Activated T-helper 1 cell treated with anti-CD3 and anti-CD28 coated beads, Interleukin-2, amount 50 U/mL, for 16 hours (primary cell): ENCODE measurements around the gene CSNK2A1.
A peak's percentile ranks its signal among the peaks of the same experiment; 100 is the strongest.
"Not testable (repeated sequence)": the region's sequence is repeated elsewhere in the genome, so short reads cannot be mapped to it uniquely, and the experiment has no call there.

Source experiments
- DNase-seq, 2 donors: peaks; one replicate each; pipeline ENCODE4 v3.0.0-alpha.2; 2020; ENCODE audit warnings: low read depth in 1 of 2, low spot score in 1 of 2

CSNK2A1 gene

DNA sequence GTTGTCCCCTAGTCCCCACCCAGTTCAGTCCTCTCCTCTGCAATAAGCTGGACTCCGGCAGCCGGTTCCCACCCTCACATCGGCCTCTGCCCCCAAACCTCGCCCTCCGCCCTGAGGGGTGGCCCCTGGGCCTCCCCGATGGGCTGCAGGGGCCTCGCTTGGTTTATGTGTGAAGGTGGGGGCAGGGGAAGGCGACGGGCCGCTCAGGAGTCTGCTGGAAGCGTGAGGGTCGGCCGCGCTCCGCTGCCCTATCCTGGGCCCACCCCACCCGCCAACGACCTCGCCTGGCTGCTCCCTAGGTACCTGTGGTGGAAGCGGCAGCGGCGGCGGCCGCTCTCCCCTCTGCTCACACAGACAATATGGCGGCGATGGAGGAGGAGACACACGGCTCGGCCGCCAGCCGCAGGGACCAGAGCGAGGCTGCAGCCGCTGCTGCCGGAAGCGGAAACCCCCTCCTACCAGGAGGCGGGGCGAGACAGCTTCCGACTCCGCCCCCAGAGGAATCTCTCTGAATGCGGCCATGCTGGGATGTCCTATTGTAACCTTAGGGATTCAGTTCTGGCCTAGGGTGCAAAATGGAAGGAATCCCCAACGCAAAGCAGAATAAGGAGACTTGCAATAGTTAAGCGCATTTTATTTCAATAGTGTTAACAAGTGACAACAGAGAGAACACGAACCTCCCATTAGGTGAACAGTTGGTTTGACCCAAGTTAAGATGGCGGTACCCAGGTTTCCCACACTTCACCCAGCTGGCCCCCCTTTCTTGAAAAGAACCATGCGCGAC, at the start of gene CSNK2A1:
Gene CSNK2A1 (minus strand): TSS at position 422 of the 784 bp plus-strand sequence. CDS start 35,239 bp downstream, outside the sequence.
- peak; percentile 93 to 95 for DNase-seq

DNA sequence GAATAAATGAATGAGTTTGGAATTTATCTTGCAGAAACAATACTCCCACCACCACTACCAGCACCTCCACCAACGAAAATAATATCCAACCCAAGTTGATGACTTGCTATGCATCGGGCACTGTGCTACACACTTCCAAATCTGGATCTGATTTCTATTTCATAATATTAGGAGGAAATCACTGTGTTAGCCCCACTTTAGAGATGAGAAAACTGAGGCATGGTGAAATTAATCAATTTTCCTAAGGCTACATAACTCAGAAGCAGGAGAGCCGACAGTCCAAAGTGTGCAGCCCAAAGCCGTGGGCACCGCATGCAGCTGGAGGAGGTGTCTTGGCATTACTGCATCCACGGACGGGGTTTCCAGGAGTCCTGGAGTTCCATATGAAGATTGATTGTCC, 48.9 kb upstream of the CSNK2A1 start:
- DNase-seq, result no peak

DNA sequence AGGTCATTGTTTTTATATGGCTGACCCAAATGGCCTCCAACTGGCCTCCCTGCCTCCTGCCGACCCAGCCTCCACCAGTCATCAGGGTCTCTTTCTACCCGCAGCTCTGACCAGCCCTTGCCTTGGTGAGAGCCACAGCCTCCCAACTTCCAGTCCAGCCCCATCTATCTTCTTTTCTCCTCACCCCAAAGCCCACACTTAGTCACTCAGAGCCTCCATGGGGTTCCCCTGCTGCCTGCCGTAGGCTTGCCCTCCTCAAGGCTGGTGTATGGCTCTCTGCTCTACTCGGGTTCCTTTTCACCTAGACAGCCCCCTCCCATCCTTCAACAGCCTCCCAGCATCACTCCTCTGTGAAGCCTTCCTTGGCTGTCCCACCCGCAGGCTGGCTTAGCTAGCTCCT, 48.4 kb upstream of the CSNK2A1 start:
- no peak for DNase-seq

DNA sequence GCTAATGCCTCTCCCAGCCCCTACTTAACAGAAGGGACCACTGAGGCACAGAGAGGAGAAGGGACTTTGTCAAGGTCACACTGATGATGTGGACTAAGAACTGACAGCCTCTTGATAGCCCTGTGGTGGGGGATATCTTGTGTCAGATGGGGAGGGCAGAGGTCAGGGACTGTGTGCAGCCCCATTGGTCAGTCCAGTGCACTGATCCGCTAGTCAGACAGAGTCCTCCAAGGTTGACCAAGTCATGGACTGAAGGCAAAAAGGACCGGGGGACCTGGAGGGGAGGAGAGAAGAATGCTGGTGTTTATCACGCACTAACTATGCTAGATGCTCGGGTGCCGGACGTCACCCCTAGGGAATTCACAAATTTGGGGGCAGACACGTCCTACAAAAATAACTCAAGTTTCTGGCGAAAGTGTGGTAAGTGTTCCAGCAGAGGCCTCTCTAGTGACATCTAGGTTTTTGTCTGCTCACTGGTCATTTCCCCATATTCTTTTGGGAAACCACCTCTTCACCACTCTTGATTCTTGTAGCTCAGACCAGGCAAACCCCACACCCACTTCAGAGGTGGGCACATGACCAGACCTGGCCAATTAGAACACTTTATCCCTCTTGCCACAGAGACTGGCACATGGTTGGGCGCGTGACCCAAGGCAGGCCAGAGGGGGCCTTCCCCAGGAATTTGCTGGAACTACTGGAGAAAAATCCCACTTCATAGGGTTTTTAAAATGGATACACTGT, 45.5 kb upstream of the CSNK2A1 start:
- DNase-seq, result no peak

DNA sequence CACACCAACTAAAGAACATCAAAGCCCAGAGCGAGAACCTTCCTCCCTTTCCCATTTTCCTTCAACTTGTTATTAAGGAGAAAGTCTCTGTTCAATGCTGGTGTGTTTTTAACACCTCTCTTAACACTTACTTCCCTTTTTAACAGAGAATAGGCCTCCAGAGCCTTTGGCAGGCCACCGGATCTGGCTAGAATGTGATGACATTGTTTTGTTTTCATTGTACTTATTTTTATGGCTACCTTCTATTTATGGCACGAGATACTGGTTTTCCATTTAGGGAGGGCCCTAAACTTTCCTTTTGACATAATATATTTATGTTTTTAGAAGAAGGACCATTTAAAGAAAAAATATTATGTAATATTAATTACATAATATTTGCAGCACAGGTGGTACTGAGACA, 44.9 kb upstream of the CSNK2A1 start:
- no peak for DNase-seq

DNA sequence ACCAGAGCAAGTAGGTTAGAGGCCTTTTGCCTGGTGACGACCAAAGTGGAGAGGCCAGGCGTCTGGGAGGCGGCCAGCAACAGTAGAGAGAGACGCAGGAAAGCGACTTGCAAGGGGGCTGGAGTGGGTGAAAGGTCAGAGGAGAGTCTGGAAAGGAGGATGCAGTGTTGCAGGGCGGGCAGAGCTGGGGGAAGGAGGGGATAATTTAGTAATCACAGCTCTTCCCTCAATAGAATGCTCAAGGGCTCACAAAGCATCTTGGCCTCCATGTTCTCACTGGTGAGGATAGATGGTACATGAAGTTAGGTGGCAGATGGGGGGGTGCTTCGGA, 41.3 kb upstream of the CSNK2A1 start:
- no peak for DNase-seq

DNA sequence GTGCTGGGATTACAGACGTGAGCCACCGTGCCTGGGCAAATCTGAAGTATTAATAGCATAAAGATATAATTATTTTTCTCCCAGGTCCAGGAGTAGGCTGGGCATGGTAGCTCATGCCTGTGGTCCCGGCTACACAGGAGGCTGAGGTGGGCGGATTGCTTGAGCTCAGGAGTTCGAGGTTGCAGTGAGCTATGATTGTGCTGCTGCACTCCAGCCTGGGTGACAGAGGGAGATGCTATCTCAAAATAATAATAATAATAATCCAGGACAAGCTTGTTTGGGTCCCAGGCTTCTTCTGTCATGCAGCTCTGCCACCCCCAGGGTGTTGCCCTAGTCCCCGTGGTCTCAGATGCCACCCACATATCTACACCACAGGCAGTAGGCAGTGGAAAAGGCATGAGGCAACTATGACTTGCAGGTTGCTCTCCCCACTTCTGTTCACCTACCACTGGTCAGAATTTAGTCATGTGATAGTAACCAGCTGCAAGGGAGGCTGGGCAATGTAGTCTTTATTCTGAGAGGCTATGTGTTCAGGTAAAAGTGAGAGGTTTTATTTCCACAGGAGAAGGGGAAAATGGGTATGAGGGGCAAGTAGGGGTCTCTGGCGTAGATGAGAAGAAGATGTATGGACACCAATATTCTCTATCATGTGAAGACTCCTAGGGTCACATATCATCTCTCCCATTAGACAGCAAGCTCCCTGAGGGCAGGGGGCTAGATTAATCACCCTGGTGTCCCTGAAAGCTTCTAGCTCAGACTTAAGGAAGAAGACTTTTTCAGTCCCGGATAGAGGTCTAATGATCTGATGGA, 40.8 kb upstream of the CSNK2A1 start:
- DNase-seq, result no peak

DNA sequence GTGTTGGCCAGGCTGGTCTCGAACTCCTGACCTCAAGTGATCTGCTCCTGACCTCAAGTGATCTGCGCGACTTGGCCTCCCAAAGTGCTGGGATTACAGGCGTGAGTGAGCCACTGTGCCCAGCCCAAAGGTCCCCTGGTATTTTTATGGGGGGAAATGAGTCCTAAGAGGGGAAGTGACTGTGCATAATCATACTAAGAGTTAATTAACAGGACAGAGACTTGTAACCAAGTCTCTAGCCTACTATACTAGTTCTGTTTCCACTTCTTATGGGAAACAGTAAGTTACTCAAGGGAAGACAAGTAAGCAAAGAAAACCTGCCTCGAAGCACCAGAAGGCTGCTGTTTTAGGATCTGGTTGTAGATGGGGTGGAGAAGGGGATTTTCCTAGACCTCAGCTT, 38.6 kb upstream of the CSNK2A1 start:
- no peak for DNase-seq

DNA sequence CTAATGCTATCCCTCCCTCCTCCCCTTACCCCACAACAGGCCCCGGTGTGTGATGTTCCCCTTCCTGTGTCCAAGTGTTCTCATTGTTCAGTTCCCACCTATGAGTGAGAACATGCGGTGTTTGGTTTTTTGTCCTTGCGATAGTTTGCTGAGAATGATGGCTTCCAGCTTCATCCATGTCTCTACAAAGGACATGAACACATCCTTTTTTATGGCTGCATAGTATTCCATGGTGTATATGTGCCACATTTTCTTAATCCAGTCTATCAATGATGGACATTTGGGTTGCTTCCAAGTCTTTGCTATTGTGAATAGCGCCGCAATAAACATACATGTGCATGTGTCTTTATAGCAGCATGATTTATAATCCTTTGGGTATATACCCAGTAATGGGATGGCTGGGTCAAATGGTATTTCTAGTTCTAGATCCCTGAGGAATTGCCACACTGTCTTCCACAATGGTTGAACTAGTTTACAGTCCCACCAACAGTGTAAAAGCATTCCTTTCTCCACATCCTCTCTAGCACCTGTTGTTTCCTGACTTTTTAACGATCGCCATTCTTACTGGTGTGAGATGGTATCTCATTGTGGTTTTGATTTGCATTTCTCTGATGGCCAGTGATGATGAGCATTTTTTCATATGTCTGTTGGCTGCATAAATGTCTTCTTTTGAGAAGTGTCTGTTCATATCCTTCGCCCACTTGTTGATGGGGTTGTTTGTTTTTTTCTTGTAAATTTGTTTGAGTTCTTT, 35.5 kb upstream of the CSNK2A1 start:
- not testable (repeated sequence) for DNase-seq

DNA sequence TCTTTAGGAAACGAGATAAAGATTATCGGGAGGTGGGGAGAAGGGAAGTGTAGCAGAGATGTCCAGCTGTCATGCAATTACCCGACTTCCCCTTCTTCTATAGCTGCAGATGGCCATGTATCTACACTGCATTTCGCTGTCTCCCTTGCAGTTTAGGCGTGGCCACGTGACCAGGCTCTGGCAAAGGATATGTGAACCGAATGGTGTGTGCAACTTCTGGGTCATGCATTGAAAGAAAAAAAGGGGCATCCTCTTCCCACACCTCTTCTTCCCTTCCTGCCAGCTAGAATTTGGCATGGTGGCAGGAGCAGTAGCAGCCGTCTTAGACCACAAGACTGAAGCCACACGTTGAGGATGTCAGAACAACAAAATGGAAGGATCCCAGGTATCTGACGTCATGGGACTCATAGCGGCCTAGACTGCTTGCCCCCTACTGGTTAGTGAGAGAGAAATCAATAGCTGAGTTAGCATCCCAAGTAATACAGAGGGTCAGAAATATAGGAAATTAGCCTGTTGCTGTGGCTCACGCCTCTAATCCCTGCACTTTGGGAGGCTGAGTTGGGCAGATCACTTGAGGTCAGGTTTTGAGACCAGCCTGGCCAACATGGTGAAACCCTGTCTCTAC, 33.7 kb upstream of the CSNK2A1 start:
- DNase-seq, result no peak

DNA sequence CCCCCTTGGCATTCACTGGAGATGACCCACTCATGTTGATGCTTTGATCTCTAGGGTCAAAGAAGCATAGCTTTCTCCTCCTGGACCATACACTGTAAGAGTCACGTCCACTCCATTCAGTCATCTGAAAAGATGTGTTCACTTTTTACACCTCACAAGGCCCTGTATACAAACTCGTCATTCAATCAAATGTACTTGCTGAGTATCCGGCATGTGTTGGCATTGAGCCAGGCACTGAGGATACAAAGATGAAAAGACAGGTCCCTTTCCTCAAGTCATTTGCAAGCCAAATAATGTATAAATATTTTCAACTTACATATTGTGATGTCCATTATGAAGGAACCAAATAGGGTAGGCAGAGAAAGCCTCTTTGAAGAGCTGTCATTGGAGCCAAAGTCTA, 32.6 kb upstream of the CSNK2A1 start:
- no peak for DNase-seq

DNA sequence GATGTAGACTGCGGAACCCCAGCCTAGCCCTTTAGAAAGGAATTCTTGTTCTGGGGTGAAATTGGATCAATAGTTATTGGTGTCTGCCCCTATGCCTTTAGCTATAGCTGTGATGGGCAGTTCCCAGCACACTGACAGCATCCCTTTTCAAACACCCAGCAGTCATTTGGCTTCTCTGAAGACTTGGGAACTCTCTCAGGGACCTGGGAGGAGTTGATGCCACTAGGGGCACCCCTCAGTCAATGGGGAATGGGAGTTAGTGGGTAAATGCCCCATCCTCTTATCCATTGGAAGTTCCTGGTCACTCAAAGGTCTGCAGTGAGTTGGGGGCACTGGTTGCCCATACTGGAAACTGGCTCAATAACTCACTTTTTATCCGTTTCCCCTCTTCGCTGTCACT, 31.6 kb upstream of the CSNK2A1 start:
- no peak for DNase-seq

DNA sequence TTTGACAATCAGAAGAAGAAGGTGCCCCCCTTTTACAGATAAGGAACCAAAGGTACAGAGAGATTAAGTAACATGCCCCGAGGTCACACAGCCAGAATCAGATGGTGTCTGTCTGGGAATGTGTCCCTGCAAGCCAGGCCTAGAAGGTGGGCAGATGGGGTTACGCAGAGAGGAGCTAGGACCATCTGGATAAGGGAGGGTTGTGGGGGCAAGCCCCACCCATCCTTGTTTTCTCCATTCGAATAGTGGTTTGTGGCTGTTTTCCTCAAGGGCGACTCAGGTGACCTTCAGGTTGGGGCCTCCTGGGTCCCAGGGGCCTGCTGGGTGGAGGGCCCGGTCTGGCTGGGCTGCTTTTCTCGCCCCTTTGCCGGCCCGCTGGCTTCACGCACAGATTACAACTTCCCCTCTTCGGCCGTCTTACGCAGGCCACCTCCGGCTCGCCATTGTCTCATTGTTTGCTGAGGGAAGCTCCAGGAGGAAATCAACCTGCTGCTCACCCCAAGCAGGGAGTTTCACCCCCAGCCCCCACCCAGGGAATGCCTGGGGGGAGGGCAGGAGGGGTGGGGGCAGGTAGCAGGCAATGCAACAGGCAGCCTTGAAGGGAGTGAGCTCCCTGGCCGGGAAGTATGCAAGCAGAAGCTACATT, 30.8 kb upstream of the CSNK2A1 start:
- no peak for DNase-seq

DNA sequence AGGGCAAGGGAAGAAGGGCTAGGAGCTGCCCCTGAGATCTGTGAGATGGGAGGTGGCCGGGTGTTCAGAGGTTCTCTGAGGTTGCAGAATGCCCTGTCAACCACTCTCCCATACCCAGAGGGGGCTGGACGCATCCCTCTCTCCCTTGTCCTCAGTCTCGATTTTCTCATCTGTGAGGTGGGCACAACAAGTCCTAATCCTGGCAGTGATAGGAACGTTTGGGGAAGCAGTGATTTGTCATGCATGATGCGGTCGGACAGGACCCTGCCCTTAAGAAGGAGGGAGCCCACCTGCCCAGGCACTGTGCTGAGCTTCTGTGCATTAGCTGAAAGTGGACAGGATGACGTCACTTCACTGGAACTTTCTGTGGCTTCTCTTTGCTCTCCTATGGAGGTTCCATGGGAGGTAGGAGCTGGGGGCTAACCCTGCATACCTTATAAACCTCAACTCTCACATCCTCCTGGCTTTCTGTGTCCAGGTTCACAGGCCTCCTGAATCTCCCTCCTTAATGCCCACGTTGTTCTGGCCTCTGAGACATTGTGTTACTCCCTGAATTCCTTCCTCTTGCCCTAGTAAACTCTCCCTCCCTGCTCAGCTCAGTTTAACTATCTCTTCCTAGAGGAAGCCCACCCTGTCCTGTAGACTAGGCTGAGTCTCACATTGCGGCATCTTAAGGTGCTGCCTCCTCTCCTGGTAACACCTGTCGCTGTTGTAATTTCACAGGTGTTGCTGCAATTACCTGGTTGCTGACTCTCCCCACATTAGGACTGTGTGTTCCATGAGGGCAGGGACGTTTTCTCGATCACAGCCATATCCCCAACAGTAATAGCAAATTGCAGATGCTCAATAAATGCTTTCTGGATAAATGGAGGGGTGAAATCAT, 30.1 kb upstream of the CSNK2A1 start:
- no peak for DNase-seq

DNA sequence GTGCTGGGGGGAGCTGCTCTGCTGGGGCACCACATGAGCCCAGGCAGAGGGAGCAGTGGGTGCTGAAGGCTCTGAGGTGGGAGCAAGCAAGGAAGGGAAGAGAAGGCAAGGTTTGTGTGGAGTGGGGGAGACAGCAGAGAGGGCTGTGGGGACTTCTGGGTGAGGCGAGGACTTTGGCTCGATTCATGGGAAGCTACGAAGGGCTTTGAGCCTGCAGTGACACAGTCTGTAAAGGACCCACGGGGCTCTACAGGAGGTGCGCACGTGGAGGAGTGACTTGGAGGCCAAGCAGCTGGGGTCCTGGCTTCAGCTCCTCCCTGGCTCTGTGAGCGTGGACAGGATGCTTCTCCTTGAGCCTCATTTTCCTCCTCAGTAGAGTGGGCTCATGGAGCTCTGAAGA, 29.1 kb upstream of the CSNK2A1 start:
- DNase-seq, result no peak

DNA sequence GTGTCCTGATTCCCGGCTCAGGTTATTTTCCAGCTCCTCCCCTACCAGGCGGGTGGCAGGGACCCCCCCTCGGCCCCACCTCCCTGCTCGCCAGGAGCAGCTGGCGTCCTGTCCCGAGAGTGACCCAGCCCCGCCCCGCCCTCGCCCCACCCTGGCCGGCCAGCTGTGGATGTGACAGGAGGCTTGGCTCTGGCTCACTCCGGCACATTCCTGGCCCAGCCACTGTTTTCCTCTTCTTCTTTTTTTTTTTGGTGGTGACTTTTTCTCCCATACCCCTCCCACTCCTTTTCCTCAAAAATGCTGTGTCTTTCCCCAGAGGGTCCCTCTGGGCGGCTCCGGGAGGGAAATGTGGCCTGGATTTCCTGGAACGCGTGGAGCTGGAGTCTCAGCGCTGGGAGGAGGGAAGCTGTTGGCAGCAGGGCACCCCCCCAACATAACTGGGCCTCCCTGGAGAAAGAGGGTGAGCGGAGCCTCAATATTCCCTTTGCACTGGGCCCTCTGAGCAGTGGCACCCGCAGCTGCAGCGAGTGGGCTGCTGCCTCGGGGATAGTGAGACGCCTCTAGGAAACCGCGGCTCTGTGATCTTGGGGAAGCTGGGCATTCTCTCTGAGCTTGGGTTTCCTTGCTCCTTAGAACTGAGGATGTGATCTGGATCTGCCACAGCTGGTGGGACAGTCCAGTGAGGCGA, 28.3 kb upstream of the CSNK2A1 start:
- no peak for DNase-seq

DNA sequence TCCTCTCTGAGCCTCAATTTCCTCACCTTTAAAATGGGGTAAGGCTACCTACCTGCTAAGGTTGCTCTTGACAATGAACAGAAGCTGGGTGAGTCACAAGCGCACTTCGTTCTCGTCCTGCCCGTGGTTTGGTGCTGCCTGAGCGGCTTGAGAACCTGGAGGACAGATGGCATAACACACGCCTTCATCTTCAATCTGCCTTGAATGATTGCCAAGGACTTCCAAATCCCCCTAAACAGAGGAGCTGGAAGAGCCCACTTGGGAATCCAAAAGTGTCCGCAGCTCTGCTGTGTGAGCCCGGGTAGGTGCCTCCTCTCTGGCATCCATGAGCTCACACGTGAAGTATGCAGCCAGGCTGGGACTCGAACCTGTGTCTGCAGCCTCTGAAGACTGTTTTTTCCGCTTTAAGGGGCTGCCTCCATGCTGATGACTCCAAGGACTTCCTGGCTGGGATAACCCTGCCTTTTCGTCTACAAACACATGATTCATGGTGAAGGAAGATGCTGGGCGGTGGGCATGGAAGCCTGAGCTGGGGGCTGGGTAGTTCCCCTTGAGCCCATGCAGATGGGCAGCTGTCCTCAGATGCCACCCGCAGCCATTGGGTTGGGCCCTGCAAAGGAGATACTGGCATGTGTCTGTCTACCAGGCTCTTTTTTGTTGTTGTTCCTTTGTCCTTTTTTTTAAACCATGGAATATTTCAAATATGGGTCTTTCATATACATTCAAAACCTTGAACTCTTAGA, 25.3 kb upstream of the CSNK2A1 start:
- no peak for DNase-seq

DNA sequence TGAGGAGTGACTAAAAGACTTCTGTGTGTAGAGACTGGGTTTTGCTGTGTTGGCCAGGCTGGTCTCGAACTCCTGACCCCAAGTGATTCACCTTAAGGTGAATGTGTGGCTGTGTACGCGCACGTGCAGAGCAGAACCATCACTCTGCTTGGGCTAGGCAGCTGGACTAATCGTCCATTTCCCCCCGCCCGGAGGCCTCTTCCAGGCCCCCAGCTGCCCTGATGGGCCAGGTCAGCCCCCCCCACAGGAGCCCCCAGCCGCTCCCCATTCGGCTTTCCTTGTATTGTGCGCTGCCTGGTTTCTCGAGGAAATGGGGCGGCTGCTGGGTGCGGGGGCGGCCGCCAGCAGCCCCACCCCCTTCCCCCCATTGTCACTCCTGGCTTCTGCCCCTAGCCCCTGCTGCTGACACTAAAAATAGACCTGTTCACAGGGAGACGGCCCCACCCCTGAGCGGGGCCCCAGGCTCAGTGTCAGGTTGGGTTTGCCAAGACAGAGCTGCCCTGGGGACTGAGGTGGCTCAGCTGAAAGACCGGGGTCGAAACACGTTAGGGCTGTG, 24.6 kb upstream of the CSNK2A1 start:
- no peak for DNase-seq
